NCI-H748 (cell line): ENCODE measurements around the gene C2orf92.
A peak's percentile ranks its signal among the peaks of the same experiment; 100 is the strongest.
"Not testable (repeated sequence)": the region's sequence is repeated elsewhere in the genome, so short reads cannot be mapped to it uniquely, and the experiment has no call there.

ENCODE experiments used
- DNase-seq: peaks from one replicate; lab custom pipeline; 2025; ENCODE audit not compliant: unreplicated experiment; lab: John Stamatoyannopoulos, UW

C2orf92 gene

GRCh38 chr2:97669448-97669847, at the start of gene C2orf92:
Gene C2orf92, plus strand, starts transcription at chr2:97669713. Its CDS starts 76 bp downstream, at chr2:97669789.
- DNase-seq: no peak

GRCh38 chr2:97620492-97620891, 49.0 kb upstream of the C2orf92 start:
- not testable (repeated sequence) for DNase-seq

GRCh38 chr2:97622976-97623375, 46.5 kb upstream of the C2orf92 start:
- DNase-seq: not testable (repeated sequence)

GRCh38 chr2:97625354-97626048, 44.0 kb upstream of the C2orf92 start:
- DNase-seq: not testable (repeated sequence)

- not testable (repeated sequence) for DNase-seq
Measured at GRCh38 chr2:97626049-97626430, 43.5 kb upstream of the C2orf92 start.

- no peak for DNase-seq
Measured at GRCh38 chr2:97644023-97644717, 25.3 kb upstream of the C2orf92 start.

- peak; percentile 40 for DNase-seq
Measured at GRCh38 chr2:97645112-97645694, 24.3 kb upstream of the C2orf92 start.

GRCh38 chr2:97645695-97646629, 23.6 kb upstream of the C2orf92 start, which contains the start of gene COX5B:
Gene COX5B, plus strand, starts transcription at chr2:97646062. Its CDS starts 25 bp downstream, at chr2:97646087.
- peak; percentile 96 for DNase-seq

GRCh38 chr2:97646977-97647376, 22.5 kb upstream of the C2orf92 start:
- DNase-seq: no peak

GRCh38 chr2:97651114-97651513, 18.4 kb upstream of the C2orf92 start:
- no peak for DNase-seq

GRCh38 chr2:97653473-97653872, 16.0 kb upstream of the C2orf92 start:
- DNase-seq: no peak

- no peak for DNase-seq
Measured at GRCh38 chr2:97653874-97654273, 15.6 kb upstream of the C2orf92 start.

GRCh38 chr2:97654309-97654708, 15.2 kb upstream of the C2orf92 start:
- DNase-seq: no peak

- no peak for DNase-seq
Measured at GRCh38 chr2:97654791-97655190, 14.7 kb upstream of the C2orf92 start.

- DNase-seq: no peak
Measured at GRCh38 chr2:97656129-97656755, 13.3 kb upstream of the C2orf92 start.

- DNase-seq: no peak
Measured at GRCh38 chr2:97656905-97657587, 12.5 kb upstream of the C2orf92 start.

- DNase-seq: no peak
Measured at GRCh38 chr2:97657986-97658690, 11.4 kb upstream of the C2orf92 start.

GRCh38 chr2:97658691-97659157, 10.8 kb upstream of the C2orf92 start:
- no peak for DNase-seq
